Measurements from ENCODE around the gene PFKFB4. TPM values are rescaled to one million over a fixed set of nuclear protein-coding genes. Genes with fewer than 3 reads are reported as not detected.

PFKFB4 gene
- total and polyA plus RNA-seq, 2 of the 4 experiments (the other 2 are of a cell fraction) = 16.9 to 17.0 TPM

- Histone ChIP-seq H3K4me2 (ENCODE audit: low read depth, low read length) (no peak overlapping the region), H4K5ac (ENCODE audit: low read depth, low read length) (no peak overlapping the region), H2BK5ac (ENCODE audit: low read depth, low read length, poor library complexity, severe bottlenecking) (no peak overlapping the region), H3K23ac (ENCODE audit: low read depth, low read length) (no peak overlapping the region), H3K18ac (ENCODE audit: low read depth, low read length) (no peak overlapping the region), H3K9me1 (ENCODE audit: insufficient read depth, low read length) (0 out of 2 replicates have a peak, but pooled peaks cover 3% of the 10 kb centered on the region), H2AK9ac (replicated peaks; ENCODE audit: low read depth, low read length, poor library complexity) (no peak overlapping the region), H2BK20ac (ENCODE audit: low read depth, low read length) (no peak overlapping the region), H3K4me3 (ENCODE audit: insufficient read depth, low read depth, low read length) (no peak overlapping the region), H4K20me1 (ENCODE audit: insufficient read depth, low read length) (no peaks in the 10 kb centered on the region), H2BK15ac (ENCODE audit: low read depth, low read length) (no peak overlapping the region), H3K9me3 (ENCODE audit: control insufficient read depth, insufficient read depth, low read length) (no peaks in the 10 kb centered on the region), H3K27me3 (ENCODE audit: control insufficient read depth, insufficient read depth, low read length) (no peaks in the 10 kb centered on the region), H2AK5ac (ENCODE audit: low read depth, low read length) (no peak overlapping the region), H4K8ac (ENCODE audit: low read depth in 2 of 2, low read length in 2 of 2) (no peak overlapping the region), H3K56ac (ENCODE audit: extremely low read depth, insufficient read depth, low read length) (0 out of 2 replicates have a peak overlapping the region, but pooled peaks have one; percentile 28), H3K4ac (ENCODE audit: low read depth, low read length) (no peak overlapping the region), H2AFZ (replicated peaks; ENCODE audit: low read length, poor library complexity) (no peak overlapping the region), H3K14ac (replicated peaks; ENCODE audit: low read depth, low read length) (no peak overlapping the region), H4K91ac (ENCODE audit: insufficient read depth, low read depth, low read length) (no peak overlapping the region), H3K36me3 (ENCODE audit: control insufficient read depth, insufficient read depth, low read length) (peaks cover 19% of the 10 kb centered on the region), H3K79me1 (ENCODE audit: low read depth in 1 of 2, low read length in 2 of 2) (peaks cover 0 to 4% of the 10 kb centered on the region in 2 experiments; a peak in 2 of 4 replicates), H2BK120ac (ENCODE audit: low read depth, low read length) (no peak overlapping the region), H3K4me1 (ENCODE audit: control insufficient read depth, insufficient read depth, low read length) (no peaks in the 10 kb centered on the region), H3K9ac (ENCODE audit: low read depth, low read length) (no peak overlapping the region), H3K27ac (ENCODE audit: insufficient read depth, low read length) (no peak overlapping the region)
- in situ Hi-C loops (cut with MboI; ENCODE audit: low sequenced_read_pairs) = no loop called here
- BruUV-seq (replicated peaks) = no TSS peak
- intact Hi-C loops (cut with micrococcal nuclease) = no loop called here
- WGBS, 2 experiments (ENCODE audit: extremely low coverage in 2 of 2, insufficient read length in 1 of 2) = no CpG with 5 or more reads among the region's 3 CpGs
- CTCF ChIA-PET = no interaction called here
- POLR2A ChIA-PET (ENCODE audit: unreplicated experiment) = no interaction called here
- TF ChIP-seq POLR2A (IDR thresholded peaks at IDR 0.05; ENCODE audit: low read depth, low read length) (no peak), NFE2L2 (IDR thresholded peaks at IDR 0.05; ENCODE audit: low read depth, low read length) (no peak), ELK1 (IDR thresholded peaks at IDR 0.05; ENCODE audit: borderline replicate concordance, low read depth, low read length) (no peak), CEBPB (IDR thresholded peaks at IDR 0.05; ENCODE audit: low read depth, low read length) (no peak), BHLHE40 (IDR thresholded peaks at IDR 0.05; ENCODE audit: low read depth, low read length) (no peak), CHD1 (IDR thresholded peaks at IDR 0.05; ENCODE audit: low read depth, low read length) (no peak)
- ATAC-seq (ENCODE audit: low read depth) (no peak), DNase-seq (no peak)
- dilution Hi-C loops (cut with HindIII; ENCODE audit: low sequenced_read_pairs, unreplicated experiment) = no loop called here
Measured at GRCh38 chr3:48528754-48529153, 27.8 kb downstream of the PFKFB4 start.
